ENCODE results near the gene TRAF3.

Gene TRAF3

DNA sequence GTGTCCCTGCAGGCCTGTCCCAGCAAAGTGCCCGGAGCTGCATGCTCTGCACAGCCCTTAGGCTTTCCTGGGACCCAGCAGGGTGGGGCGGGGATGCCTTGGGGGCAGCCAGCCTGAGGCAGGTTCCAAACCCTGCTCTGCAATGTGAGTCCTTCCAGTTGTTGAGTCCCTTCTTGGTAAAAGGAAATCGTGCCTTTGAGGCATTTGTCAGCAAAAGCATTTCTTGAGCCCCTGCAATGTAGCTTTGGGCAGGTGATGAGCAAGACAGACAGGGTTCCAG is 38.1 kb upstream of the TRAF3 start:
- Histone ChIP-seq H3K36me3 (ENCODE audit: insufficient read depth) (no peaks in the 10 kb centered on the region), H4K20me1 (ENCODE audit: insufficient read depth) (no peaks in the 10 kb centered on the region), H2AFZ (ENCODE audit: low read depth) (no peak overlapping the region), H3K79me2 (ENCODE audit: insufficient read depth, low read depth) (no peaks in the 10 kb centered on the region), H3K4me1 (ENCODE audit: low read depth, poor library complexity, severe bottlenecking) (no peaks in the 10 kb centered on the region), H3K4me3 (IDR thresholded peaks at IDR 0.05; ENCODE audit: insufficient read depth, low read depth, low read length) (no peak overlapping the region), H3K27me3 (ENCODE audit: insufficient read depth, low read depth) (no peaks in the 10 kb centered on the region), H3K9ac (no peak overlapping the region), H3K27ac (no peak overlapping the region), H3K4me2 (no peak overlapping the region)
- TF ChIP-seq, protein P1, sequence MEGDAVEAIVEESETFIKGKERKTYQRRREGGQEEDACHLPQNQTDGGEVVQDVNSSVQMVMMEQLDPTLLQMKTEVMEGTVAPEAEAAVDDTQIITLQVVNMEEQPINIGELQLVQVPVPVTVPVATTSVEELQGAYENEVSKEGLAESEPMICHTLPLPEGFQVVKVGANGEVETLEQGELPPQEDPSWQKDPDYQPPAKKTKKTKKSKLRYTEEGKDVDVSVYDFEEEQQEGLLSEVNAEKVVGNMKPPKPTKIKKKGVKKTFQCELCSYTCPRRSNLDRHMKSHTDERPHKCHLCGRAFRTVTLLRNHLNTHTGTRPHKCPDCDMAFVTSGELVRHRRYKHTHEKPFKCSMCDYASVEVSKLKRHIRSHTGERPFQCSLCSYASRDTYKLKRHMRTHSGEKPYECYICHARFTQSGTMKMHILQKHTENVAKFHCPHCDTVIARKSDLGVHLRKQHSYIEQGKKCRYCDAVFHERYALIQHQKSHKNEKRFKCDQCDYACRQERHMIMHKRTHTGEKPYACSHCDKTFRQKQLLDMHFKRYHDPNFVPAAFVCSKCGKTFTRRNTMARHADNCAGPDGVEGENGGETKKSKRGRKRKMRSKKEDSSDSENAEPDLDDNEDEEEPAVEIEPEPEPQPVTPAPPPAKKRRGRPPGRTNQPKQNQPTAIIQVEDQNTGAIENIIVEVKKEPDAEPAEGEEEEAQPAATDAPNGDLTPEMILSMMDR (conservative IDR thresholded peaks at IDR 0.05; ENCODE audit: low read depth, low read length), result no peak

DNA sequence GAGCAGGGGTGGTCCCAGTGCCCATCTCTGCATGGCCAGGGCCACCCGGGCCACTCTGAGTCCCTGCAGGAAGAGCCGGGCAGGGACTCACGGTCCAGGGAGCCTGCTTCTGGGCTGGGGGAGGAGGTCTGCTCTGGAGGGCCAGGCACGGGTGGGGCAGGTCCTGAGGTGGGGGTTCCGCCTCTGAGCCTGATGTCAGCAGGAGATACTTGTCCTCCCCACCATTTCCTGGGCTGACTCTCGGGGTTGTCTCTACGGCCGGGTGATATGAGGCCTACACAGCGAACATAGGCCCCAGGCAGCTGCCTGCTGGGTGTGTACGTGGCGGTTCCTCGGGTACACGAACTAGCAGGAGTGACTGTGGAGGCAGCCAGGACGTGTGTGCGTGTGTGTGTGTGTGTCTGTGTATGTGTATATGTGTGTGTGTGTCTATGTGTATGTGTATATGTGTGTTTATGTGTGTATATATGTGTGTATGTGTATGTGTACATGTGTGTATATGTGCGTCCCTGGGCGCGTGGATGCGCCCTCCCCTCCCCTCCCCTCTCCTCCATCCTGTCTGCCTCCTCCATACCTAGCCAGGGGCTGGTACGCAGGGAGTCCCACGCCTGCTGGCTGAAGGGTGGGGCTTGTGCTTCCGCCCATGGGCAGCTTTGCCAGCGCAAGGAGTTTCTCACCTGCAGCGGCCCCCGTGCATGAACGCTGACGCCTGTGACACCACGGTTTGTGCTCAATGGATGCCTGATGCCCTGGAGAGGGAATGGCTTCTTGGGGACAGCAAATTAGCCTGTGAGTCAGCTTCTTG is 30.4 kb upstream of the TRAF3 start:
- no peaks in the 10 kb centered on the region for H3K36me3 ChIP-seq (ENCODE audit: insufficient read depth)
- TF ChIP-seq, protein P1 (conservative IDR thresholded peaks at IDR 0.05; ENCODE audit: low read depth, low read length), result no peak
- no peaks in the 10 kb centered on the region for H4K20me1 ChIP-seq (ENCODE audit: insufficient read depth)
- no peaks in the 10 kb centered on the region for H3K4me1 ChIP-seq (ENCODE audit: low read depth, poor library complexity, severe bottlenecking)
- no peak overlapping the region for H3K4me2 ChIP-seq
- H3K79me2 ChIP-seq (ENCODE audit: insufficient read depth, low read depth), result no peaks in the 10 kb centered on the region
- no peaks in the 10 kb centered on the region for H3K27me3 ChIP-seq (ENCODE audit: insufficient read depth, low read depth)
- H3K4me3 ChIP-seq (IDR thresholded peaks at IDR 0.05; ENCODE audit: insufficient read depth, low read depth, low read length), result no peak overlapping the region
- H3K27ac ChIP-seq, result no peak overlapping the region
- no peak overlapping the region for H2AFZ ChIP-seq (ENCODE audit: low read depth)
- no peak overlapping the region for H3K9ac ChIP-seq

DNA sequence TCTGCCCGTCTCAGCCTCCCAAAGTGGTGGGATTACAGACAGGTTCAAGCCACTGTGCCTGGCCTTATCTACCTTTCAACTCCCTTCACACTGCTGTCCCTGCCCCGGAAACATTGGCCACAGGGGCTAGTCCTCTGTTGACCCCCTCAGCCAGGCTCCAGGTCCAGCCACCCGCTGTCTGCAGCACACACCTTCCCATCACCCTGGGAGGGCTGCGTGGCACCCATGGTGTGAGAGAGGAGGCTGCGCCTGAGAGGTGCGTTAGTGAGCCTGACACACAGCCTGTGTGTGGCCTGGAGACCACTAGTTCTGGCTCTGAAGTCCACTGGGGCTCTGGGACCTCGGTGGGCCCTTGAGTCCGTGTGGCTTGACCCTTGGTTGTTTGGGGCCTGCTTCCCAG is 28.4 kb upstream of the TRAF3 start:
- no peak overlapping the region for H3K9ac ChIP-seq
- H3K4me3 ChIP-seq (IDR thresholded peaks at IDR 0.05; ENCODE audit: insufficient read depth, low read depth, low read length), result no peak overlapping the region
- no peaks in the 10 kb centered on the region for H3K79me2 ChIP-seq (ENCODE audit: insufficient read depth, low read depth)
- no peaks in the 10 kb centered on the region for H3K27me3 ChIP-seq (ENCODE audit: insufficient read depth, low read depth)
- no peaks in the 10 kb centered on the region for H3K36me3 ChIP-seq (ENCODE audit: insufficient read depth)
- H3K4me2 ChIP-seq, result no peak overlapping the region
- H3K4me1 ChIP-seq (ENCODE audit: low read depth, poor library complexity, severe bottlenecking), result no peaks in the 10 kb centered on the region
- no peaks in the 10 kb centered on the region for H4K20me1 ChIP-seq (ENCODE audit: insufficient read depth)
- H2AFZ ChIP-seq (ENCODE audit: low read depth), result no peak overlapping the region
- no peak overlapping the region for H3K27ac ChIP-seq
- TF ChIP-seq, protein P1 (conservative IDR thresholded peaks at IDR 0.05; ENCODE audit: low read depth, low read length), result no peak

DNA sequence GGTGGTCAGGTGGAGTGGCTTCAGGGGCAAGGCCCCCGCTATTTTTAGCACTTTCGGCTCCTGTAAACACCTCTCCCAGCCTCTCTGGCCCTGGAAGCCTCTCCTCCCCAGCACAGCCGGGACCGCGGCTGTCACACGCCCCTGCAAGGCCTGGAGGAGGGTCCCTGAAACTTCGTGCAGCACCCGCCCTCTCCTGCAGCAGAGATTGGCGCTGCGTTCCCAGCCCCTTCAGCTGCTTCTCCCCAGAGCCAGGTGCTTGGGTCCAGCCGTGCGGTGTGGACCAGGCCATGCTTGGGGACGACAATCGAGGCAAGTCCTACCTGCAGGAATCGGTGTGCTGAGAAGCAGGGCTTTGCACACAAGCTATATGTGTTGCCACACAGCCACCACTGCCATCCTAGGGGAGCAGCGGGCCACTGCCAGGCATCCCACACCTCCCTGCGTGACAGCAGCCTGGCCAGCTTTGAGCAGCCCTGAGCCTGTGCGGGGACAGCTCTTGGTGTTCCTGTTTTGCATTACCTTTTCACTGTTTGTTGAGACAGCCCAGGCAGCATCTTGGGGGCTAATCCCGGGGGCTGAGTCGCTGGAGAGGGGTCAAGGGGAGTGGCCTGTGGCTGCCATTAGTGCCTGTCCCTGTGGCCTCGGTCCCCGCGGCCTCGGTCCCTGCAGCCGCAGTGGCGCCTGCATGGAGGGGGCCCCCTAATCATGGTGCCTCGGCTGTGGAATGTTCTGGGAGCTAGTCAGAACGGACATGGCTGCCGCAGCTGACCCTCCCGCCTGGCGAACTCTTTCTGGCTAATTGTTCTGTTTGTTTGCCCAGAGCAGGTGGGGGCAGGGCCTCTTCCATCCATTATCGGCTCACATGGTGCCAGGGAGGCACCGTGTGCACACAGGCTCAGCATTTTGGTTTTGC is 27.6 kb upstream of the TRAF3 start:
- Histone ChIP-seq H3K9ac (no peak overlapping the region), H3K27ac (no peak overlapping the region), H3K36me3 (ENCODE audit: insufficient read depth) (no peaks in the 10 kb centered on the region), H4K20me1 (ENCODE audit: insufficient read depth) (no peaks in the 10 kb centered on the region), H3K79me2 (ENCODE audit: insufficient read depth, low read depth) (no peaks in the 10 kb centered on the region), H2AFZ (ENCODE audit: low read depth) (no peak overlapping the region), H3K4me1 (ENCODE audit: low read depth, poor library complexity, severe bottlenecking) (no peaks in the 10 kb centered on the region), H3K4me2 (no peak overlapping the region), H3K4me3 (IDR thresholded peaks at IDR 0.05; ENCODE audit: insufficient read depth, low read depth, low read length) (no peak overlapping the region), H3K27me3 (ENCODE audit: insufficient read depth, low read depth) (no peaks in the 10 kb centered on the region)
- TF ChIP-seq, protein P1 (conservative IDR thresholded peaks at IDR 0.05; ENCODE audit: low read depth, low read length), result no peak
